ENCODE results near the gene CHMP4B. TPM values are rescaled to one million over a fixed set of nuclear protein-coding genes. Genes with fewer than 3 reads are reported as not detected.

Gene CHMP4B
- total RNA-seq, 1 donor from 2014 or later = 26.4 TPM

GRCh38 chr20:33900521-33901131 lies 89.5 kb downstream of the CHMP4B start:
- no peak for DNase-seq

DNA sequence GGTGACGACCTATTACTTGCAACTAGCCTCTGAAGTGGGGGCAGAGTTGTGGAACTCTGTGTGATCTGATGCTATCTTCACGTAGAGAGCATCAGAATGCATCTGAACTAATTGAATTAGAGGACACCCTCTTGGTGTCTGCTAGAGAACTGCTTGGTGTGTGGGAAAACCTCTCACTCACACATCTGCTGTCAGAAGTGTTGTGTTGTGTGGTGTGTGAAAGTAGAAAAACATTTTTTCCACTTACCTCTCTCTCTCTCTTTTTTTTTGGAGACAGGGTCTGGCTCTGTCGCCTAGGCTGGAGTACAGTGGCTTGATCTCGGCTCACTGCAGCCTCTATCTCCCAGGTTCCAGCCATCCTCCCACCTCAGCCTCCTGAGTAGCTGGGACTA lies 90.0 kb downstream of the CHMP4B start:
- DNase-seq = no peak

- DNase-seq = no peak
Observed at GRCh38 chr20:33902011-33902410, 90.9 kb downstream of the CHMP4B start.

Other genes starting within 250 kb of the CHMP4B start
- not detected for gene C20orf144, start 149.0 kb upstream of the CHMP4B start, total RNA-seq
- 1.1 TPM for gene ACTL10, start 144.4 kb upstream of the CHMP4B start, total RNA-seq
- gene NECAB3, start 136.9 kb upstream of the CHMP4B start, total RNA-seq = 27.8 TPM
- gene E2F1, start 125.0 kb upstream of the CHMP4B start, total RNA-seq = 2.2 TPM
- 12.5 TPM for gene PXMP4, start 91.0 kb upstream of the CHMP4B start, total RNA-seq
- 2.7 TPM for gene ZNF341, start 79.4 kb upstream of the CHMP4B start, total RNA-seq
- gene RALY, start 182.6 kb downstream of the CHMP4B start, total RNA-seq = 56.8 TPM

Data from occipital lobe (tissue), 2 donors.